Neuronal stem cell (in vitro differentiated cells): Measurements from ENCODE around the gene C1GALT1C1L.
A peak's percentile ranks its signal among the peaks of the same experiment; 100 is the strongest.

Source experiments
- DNase-seq: peaks from one replicate; pipeline ENCODE4 v3.0.0-alpha.2; 2013; ENCODE audit warnings: low spot score
- H2AFZ ChIP-seq: one replicate; pipeline ENCODE4 v1.6.1; 2013; ENCODE audit warnings: mild to moderate bottlenecking, low read length, inconsistent platforms
- H2AK5ac ChIP-seq: 2 replicates; pipeline ENCODE4 v1.6.1; 2013; ENCODE audit warnings: low read depth, mild to moderate bottlenecking, inconsistent platforms, low read length, moderate library complexity, mixed read lengths
- H2BK120ac ChIP-seq: 2 replicates; pipeline ENCODE4 v1.6.1; 2013; ENCODE audit warnings: low read depth, mild to moderate bottlenecking, inconsistent platforms, low read length, moderate library complexity, mixed read lengths
- H2BK12ac ChIP-seq: one replicate; pipeline ENCODE4 v1.6.1; 2013; ENCODE audit warnings: low read length, inconsistent platforms
- H2BK15ac ChIP-seq: 2 replicates; pipeline ENCODE4 v1.6.1; 2013; ENCODE audit warnings: mild to moderate bottlenecking, low read length, inconsistent platforms, mixed read lengths
- H2BK5ac ChIP-seq: one replicate; pipeline ENCODE4 v1.6.1; 2013; ENCODE audit warnings: inconsistent platforms, mild to moderate bottlenecking, low read length, moderate library complexity
- H3K14ac ChIP-seq: one replicate; pipeline ENCODE4 v1.6.1; 2013; ENCODE audit warnings: low read length, inconsistent platforms
- H3K18ac ChIP-seq: 2 replicates; pipeline ENCODE4 v1.6.1; 2013; ENCODE audit warnings: low read length, inconsistent platforms
- H3K23ac ChIP-seq: 2 replicates; pipeline ENCODE4 v1.6.1; 2013; ENCODE audit warnings: low read depth, mild to moderate bottlenecking, mixed read lengths, low read length, inconsistent platforms; ENCODE audit not compliant: poor library complexity
- H3K27ac ChIP-seq: replicated peaks from 3 replicates; pipeline ENCODE4 v1.5.1; 2013; ENCODE audit warnings: low read length, inconsistent platforms
- H3K27me3 ChIP-seq, 3 experiments: 2 replicates each; pipeline ENCODE4 v1.6.1; 2013; ENCODE audit warnings: low read length in 3 of 3, mild to moderate bottlenecking in 2 of 3, inconsistent platforms in 1 of 3, low read depth in 1 of 3, mixed read lengths in 1 of 3, moderate library complexity in 1 of 3; ENCODE audit not compliant: control insufficient read depth in 3 of 3, insufficient read depth in 3 of 3
- H3K36me3 ChIP-seq, 2 donors: replicated peaks in 1 of 2; 2 replicates each; pipeline ENCODE4 v1.6.1; 2013; ENCODE audit warnings: low read length in 2 of 2; ENCODE audit not compliant: control insufficient read depth in 2 of 2, insufficient read depth in 2 of 2
- H3K4ac ChIP-seq: 2 replicates; pipeline ENCODE4 v1.6.1; 2013; ENCODE audit warnings: inconsistent platforms, mild to moderate bottlenecking, low read length, moderate library complexity
- H3K4me1 ChIP-seq, 2 donors: 1 replicate in 1 of 2; 2 replicates in 1 of 2; pipeline ENCODE4 v1.6.1; 2013; ENCODE audit warnings: low read length in 2 of 2, low read depth in 1 of 2; ENCODE audit not compliant: control insufficient read depth in 2 of 2, insufficient read depth in 1 of 2
- H3K4me2 ChIP-seq: one replicate; pipeline ENCODE4 v1.6.1; 2013; ENCODE audit warnings: mild to moderate bottlenecking, low read length, inconsistent platforms; ENCODE audit not compliant: insufficient read depth, poor library complexity, severe bottlenecking
- H3K4me3 ChIP-seq, 2 donors: 2 replicates each; pipeline ENCODE4 v1.5.1; 2013; ENCODE audit warnings: low read length in 2 of 2, mild to moderate bottlenecking in 2 of 2, inconsistent platforms in 1 of 2, moderate library complexity in 1 of 2
- H3K79me1 ChIP-seq: one replicate; pipeline ENCODE4 v1.6.1; 2013; ENCODE audit warnings: low read depth, mild to moderate bottlenecking, inconsistent platforms, low read length, moderate library complexity
- H3K9ac ChIP-seq: one replicate; pipeline ENCODE4 v1.6.1; 2013; ENCODE audit warnings: mild to moderate bottlenecking, low read depth, low read length, inconsistent platforms; ENCODE audit not compliant: poor library complexity
- H3K9me3 ChIP-seq, 2 donors: replicated peaks in 1 of 2; 2 replicates each; pipeline versions ENCODE3 to v1.6.1; 2013; ENCODE audit warnings: low read length in 2 of 2, mild to moderate bottlenecking in 2 of 2, inconsistent platforms in 1 of 2, low read depth in 1 of 2, mixed read lengths in 1 of 2, moderate library complexity in 1 of 2; ENCODE audit not compliant: control insufficient read depth in 2 of 2, insufficient read depth in 1 of 2
- H4K8ac ChIP-seq: one replicate; pipeline ENCODE4 v1.6.1; 2013; ENCODE audit warnings: low read depth, mild to moderate bottlenecking, inconsistent platforms, low read length, moderate library complexity
- H4K91ac ChIP-seq: one replicate; pipeline ENCODE4 v1.6.1; 2013; ENCODE audit warnings: low read length, low read depth, mild to moderate bottlenecking, inconsistent platforms; ENCODE audit not compliant: poor library complexity
- WGBS, 2 donors: extraction: QIAGEN DNeasy Blood & Tissue Kit; methylation state at CpG; one replicate each; pipeline ENCODE4 v1.1.7; 2013; ENCODE audit warnings: missing lambda C conversion rate in 2 of 2, mixed read lengths in 1 of 2; ENCODE audit not compliant: insufficient read length in 2 of 2, insufficient replicate concordance in 1 of 2; ENCODE audit errors: extremely low coverage in 2 of 2; 5-methylcytosine and 5-hydroxymethylcytosine counted together

The C1GALT1C1L gene

GRCh38 chr2:43634604-43635306 lies 41.5 kb downstream of the C1GALT1C1L start:
- Histone ChIP-seq H3K4me1 (peaks cover 0 to 6% of the 10 kb centered on the region in 2 donors), H3K4me3 (no peak overlapping the region), H2AK5ac (no peak overlapping the region), H3K4me2 (no peak overlapping the region), H3K14ac (no peak overlapping the region), H3K18ac (no peak overlapping the region), H3K27me3 (peaks cover 2 to 47% (median 7%) of the 10 kb centered on the region in 3 experiments), H3K9me3 (peaks cover 0 to 11% of the 10 kb centered on the region in 2 donors), H3K4ac (no peak overlapping the region), H3K79me1 (no peaks in the 10 kb centered on the region), H2BK5ac (no peak overlapping the region), H3K23ac (no peak overlapping the region), H2BK12ac (no peak overlapping the region), H3K36me3 (no peaks in the 10 kb centered on the region), H2AFZ (peak overlapping the region; percentile 47), H2BK120ac (no peak overlapping the region), H4K8ac (no peak overlapping the region), H4K91ac (no peak overlapping the region), H2BK15ac (no peak overlapping the region), H3K9ac (no peak overlapping the region), H3K27ac (no peak overlapping the region)
- no CpG with 5 or more reads among the region's 6 CpGs for WGBS, 2 donors
- DNase-seq, result no peak

- no peak overlapping the region for H4K91ac ChIP-seq
- no CpG with 5 or more reads among the region's 11 CpGs for WGBS, 2 donors
Observed at GRCh38 chr2:43631618-43632317, 44.5 kb downstream of the C1GALT1C1L start.

More at GRCh38 chr2:43631618-43632317, 44.5 kb downstream of the C1GALT1C1L start:
- H2BK12ac ChIP-seq, result no peak overlapping the region
- DNase-seq, result no peak
- H3K4me2 ChIP-seq, result no peak overlapping the region
- H2AFZ ChIP-seq, result no peak overlapping the region
- H2AK5ac ChIP-seq, result no peak overlapping the region
- no peak overlapping the region for H3K23ac ChIP-seq
- no peaks in the 10 kb centered on the region for H3K36me3 ChIP-seq
- no peak overlapping the region for H2BK120ac ChIP-seq
- H3K4ac ChIP-seq, result no peak overlapping the region
- peaks cover 0 to 29% (median 0%) of the 10 kb centered on the region in 3 experiments for H3K27me3 ChIP-seq
- H3K4me3 ChIP-seq, result no peak overlapping the region
- H3K9me3 ChIP-seq, result no peaks in the 10 kb centered on the region
- H3K9ac ChIP-seq, result no peak overlapping the region
- no peak overlapping the region for H3K27ac ChIP-seq
- no peak overlapping the region for H2BK15ac ChIP-seq
- no peak overlapping the region for H3K14ac ChIP-seq
- peaks cover 0 to 6% of the 10 kb centered on the region in 2 donors for H3K4me1 ChIP-seq
- H4K8ac ChIP-seq, result no peak overlapping the region
- H2BK5ac ChIP-seq, result no peak overlapping the region
- H3K79me1 ChIP-seq, result no peaks in the 10 kb centered on the region
- H3K18ac ChIP-seq, result no peak overlapping the region
